Umbilical cord (tissue), 2 donors: ENCODE measurements around the gene AIF1L. TPM values are rescaled to one million over a fixed set of nuclear protein-coding genes. Genes with fewer than 3 reads are reported as not detected.

Experiments used
- DNase-seq: peaks from one replicate; pipeline ENCODE4 v3.0.0-alpha.2; 2015; ENCODE audit warnings: low spot score
- total RNA-seq: library from RNA; depleted of rRNA; stranded (reverse); fragments of >200 nt; gene quantifications from one replicate; pipeline ENCODE4 v1.2.3, GENCODE V29; 2014; ENCODE audit warnings: low replicate concordance; ENCODE audit not compliant: insufficient read depth

Gene AIF1L
- total RNA-seq, 1 donor from 2014 or later: 35.4 TPM

GRCh38 chr9:131167146-131167692 lies 70.9 kb downstream of the AIF1L start:
- no peak for DNase-seq

GRCh38 chr9:131167936-131168335 lies 71.6 kb downstream of the AIF1L start:
- DNase-seq: no peak

- no peak for DNase-seq
These were observed 73.4 kb downstream of the AIF1L start for GRCh38 chr9:131169563-131170240.

Other genes starting within 250 kb of the AIF1L start
- gene QRFP, start 199.7 kb upstream of the AIF1L start, total RNA-seq: 0.48 TPM
- gene FIBCD1, start 157.3 kb upstream of the AIF1L start, total RNA-seq: 1.9 TPM
- gene LAMC3, start 87.4 kb upstream of the AIF1L start, total RNA-seq: 17.8 TPM
- gene NUP214, start 29.1 kb downstream of the AIF1L start, total RNA-seq: 27.7 TPM
- 8.9 TPM for gene FAM78A, start 180.0 kb downstream of the AIF1L start, total RNA-seq
- 9.6 TPM for gene PLPP7, start 193.2 kb downstream of the AIF1L start, total RNA-seq